SK-N-MC (cell line): ENCODE measurements around the gene SCML1.

Experiments used
- EZH2 ChIP-seq: fragments of 200-600 bp; sonication (generic); IDR thresholded peaks from one replicate; pipeline ENCODE4 v1.6.1; 2017; ENCODE audit warnings: antibody characterized with exemption
- FOXP2 ChIP-seq: optimal IDR thresholded peaks from 2 replicates; pipeline ENCODE3; 2011; ENCODE audit warnings: mild to moderate bottlenecking, moderate library complexity; ENCODE audit not compliant: insufficient read depth; ENCODE audit errors: extremely low read length, control extremely low read depth
- POLR2AphosphoS5 ChIP-seq: IDR thresholded peaks from 2 replicates; pipeline ENCODE4 v1.6.1; 2012; ENCODE audit warnings: mild to moderate bottlenecking, low read depth, low read length, borderline replicate concordance

GRCh38 chrX:17747692-17748091 lies 10.4 kb downstream of the SCML1 start:
- TF ChIP-seq EZH2 (no peak), POLR2AphosphoS5 (no peak), FOXP2 (no peak)
